Stomach smooth muscle (tissue), 2 donors: ENCODE data around the gene CBX5.

Source experiments
- H3K27ac ChIP-seq: one replicate; pipeline ENCODE4 v1.7.0; 2013; ENCODE audit warnings: mild to moderate bottlenecking, low read length, inconsistent platforms
- H3K27me3 ChIP-seq, 2 donors: one replicate each; pipeline ENCODE4 v1.7.0; 2013; ENCODE audit warnings: low read length in 2 of 2; ENCODE audit not compliant: insufficient read depth in 2 of 2, control insufficient read depth in 1 of 2
- H3K36me3 ChIP-seq, 2 donors: one replicate each; pipeline ENCODE4 v1.7.0; 2013; ENCODE audit warnings: low read length in 2 of 2; ENCODE audit not compliant: control insufficient read depth in 2 of 2, insufficient read depth in 2 of 2
- H3K4me1 ChIP-seq: one replicate; pipeline ENCODE4 v1.7.0; 2013; ENCODE audit warnings: low read length; ENCODE audit not compliant: control insufficient read depth, insufficient read depth
- H3K4me3 ChIP-seq, 2 donors: one replicate each; pipeline ENCODE4 v1.7.0; 2013; ENCODE audit warnings: low read length in 2 of 2
- H3K9ac ChIP-seq, 2 donors: one replicate each; pipeline ENCODE4 v1.7.0; 2013; ENCODE audit warnings: low read length in 2 of 2, mild to moderate bottlenecking in 1 of 2
- H3K9me3 ChIP-seq, 2 donors: one replicate each; pipeline ENCODE4 v1.7.0; 2013; ENCODE audit warnings: low read length in 2 of 2; ENCODE audit not compliant: control insufficient read depth in 2 of 2
- donor health status: healthy.
- donor health status: Pancreatic carcinoma.

CBX5 gene

GRCh38 chr12:54184024-54184805 lies 95.7 kb downstream of the CBX5 start:
- no peaks in the 10 kb centered on the region for H3K27me3 ChIP-seq
- H3K27ac ChIP-seq: no peak overlapping the region
- no peak overlapping the region for H3K9ac ChIP-seq
- no peaks in the 10 kb centered on the region for H3K9me3 ChIP-seq
- peaks cover 4% of the 10 kb centered on the region for H3K4me1 ChIP-seq
- H3K4me3 ChIP-seq: no peak overlapping the region
- H3K36me3 ChIP-seq: peaks cover 10 to 17% of the 10 kb centered on the region in 2 donors

GRCh38 chr12:54182981-54183380 lies 96.9 kb downstream of the CBX5 start:
- Histone ChIP-seq H3K9me3 (no peaks in the 10 kb centered on the region), H3K9ac (no peak overlapping the region), H3K36me3 (peaks cover 10 to 17% of the 10 kb centered on the region in 2 donors), H3K27me3 (no peaks in the 10 kb centered on the region), H3K4me1 (peaks cover 4% of the 10 kb centered on the region), H3K4me3 (no peak overlapping the region), H3K27ac (no peak overlapping the region)

DNA sequence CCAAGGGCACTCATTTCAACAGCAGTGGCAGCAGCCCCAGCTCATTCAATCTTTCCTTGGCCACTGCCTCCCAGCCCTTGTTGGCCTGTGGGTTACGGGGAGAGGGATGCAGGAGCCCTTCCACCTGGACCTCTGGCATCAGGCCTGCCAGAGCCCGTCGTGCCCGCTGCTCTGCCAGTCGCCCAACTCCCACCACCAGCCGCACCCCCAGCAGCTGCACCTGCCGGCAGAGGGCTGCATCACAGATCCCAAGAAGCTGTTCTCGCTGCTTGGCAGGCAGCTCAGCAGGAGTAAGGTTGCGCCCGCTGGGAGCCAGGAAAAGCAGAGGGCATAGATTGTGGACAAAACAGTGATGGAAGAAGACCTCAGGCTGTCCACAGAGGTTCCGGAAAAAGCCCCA lies 97.8 kb downstream of the CBX5 start:
- Histone ChIP-seq H3K27ac (no peak overlapping the region), H3K9me3 (no peaks in the 10 kb centered on the region), H3K9ac (no peak overlapping the region), H3K4me1 (no peaks in the 10 kb centered on the region), H3K36me3 (peaks cover 10 to 17% of the 10 kb centered on the region in 2 donors), H3K4me3 (no peak overlapping the region), H3K27me3 (no peaks in the 10 kb centered on the region)
